ENCODE results near the gene TENT4A.

DNA sequence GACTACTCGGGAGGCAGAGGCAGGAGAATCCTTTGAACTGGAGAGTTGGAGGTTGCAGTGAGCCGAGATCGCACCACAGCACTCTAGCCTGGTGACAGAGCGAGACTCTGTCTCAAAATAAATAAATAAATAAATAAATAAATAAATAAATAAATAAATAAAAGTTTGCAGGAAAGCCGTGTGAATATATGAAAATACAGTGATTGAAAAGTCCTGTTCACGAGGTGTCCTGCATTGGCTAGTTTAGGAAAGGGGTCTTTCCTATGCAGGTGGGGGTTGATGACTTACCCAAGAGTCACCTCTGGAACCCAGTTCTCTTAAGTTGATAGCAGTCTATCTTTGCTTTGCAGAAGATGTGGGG, 7.3 kb downstream of the TENT4A start:
- TF ChIP-seq, protein P1, sequence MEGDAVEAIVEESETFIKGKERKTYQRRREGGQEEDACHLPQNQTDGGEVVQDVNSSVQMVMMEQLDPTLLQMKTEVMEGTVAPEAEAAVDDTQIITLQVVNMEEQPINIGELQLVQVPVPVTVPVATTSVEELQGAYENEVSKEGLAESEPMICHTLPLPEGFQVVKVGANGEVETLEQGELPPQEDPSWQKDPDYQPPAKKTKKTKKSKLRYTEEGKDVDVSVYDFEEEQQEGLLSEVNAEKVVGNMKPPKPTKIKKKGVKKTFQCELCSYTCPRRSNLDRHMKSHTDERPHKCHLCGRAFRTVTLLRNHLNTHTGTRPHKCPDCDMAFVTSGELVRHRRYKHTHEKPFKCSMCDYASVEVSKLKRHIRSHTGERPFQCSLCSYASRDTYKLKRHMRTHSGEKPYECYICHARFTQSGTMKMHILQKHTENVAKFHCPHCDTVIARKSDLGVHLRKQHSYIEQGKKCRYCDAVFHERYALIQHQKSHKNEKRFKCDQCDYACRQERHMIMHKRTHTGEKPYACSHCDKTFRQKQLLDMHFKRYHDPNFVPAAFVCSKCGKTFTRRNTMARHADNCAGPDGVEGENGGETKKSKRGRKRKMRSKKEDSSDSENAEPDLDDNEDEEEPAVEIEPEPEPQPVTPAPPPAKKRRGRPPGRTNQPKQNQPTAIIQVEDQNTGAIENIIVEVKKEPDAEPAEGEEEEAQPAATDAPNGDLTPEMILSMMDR (conservative IDR thresholded peaks at IDR 0.05; ENCODE audit: low read depth, low read length) = no peak
- TF ChIP-seq FOS (IDR thresholded peaks at IDR 0.05; ENCODE audit: low read depth, low read length) (no peak), RAD21 (IDR thresholded peaks at IDR 0.05; ENCODE audit: low read length) (no peak)
